SK-N-MC (cell line): ENCODE data around the gene ETDC.

ENCODE experiments used
- EZH2 ChIP-seq: fragments of 200-600 bp; sonication (generic); IDR thresholded peaks from one replicate; pipeline ENCODE4 v1.6.1; 2017; ENCODE audit warnings: antibody characterized with exemption
- FOXP2 ChIP-seq: optimal IDR thresholded peaks from 2 replicates; pipeline ENCODE3; 2011; ENCODE audit warnings: mild to moderate bottlenecking, moderate library complexity; ENCODE audit not compliant: insufficient read depth; ENCODE audit errors: extremely low read length, control extremely low read depth
- POLR2AphosphoS5 ChIP-seq: IDR thresholded peaks from 2 replicates; pipeline ENCODE4 v1.6.1; 2012; ENCODE audit warnings: mild to moderate bottlenecking, low read depth, low read length, borderline replicate concordance

DNA sequence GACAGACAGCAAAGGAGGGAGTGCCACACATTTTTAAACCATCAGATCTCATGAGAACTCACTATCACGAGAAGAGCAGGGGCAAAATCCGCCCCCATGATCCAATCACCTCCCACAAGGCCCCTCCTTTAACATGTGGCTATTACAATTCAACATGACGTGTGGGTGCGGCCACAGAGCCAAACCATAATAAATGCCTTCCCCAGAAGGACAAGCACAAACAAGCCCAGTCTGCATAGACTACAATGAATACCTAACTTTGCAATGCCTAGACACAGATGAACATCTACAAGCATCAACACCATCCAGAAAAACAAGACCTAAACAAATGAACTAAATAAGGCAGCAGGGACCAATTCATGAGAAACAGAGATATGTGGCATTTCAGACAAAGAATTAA, 45.1 kb upstream of the ETDC start:
- no peak for TF ChIP-seq EZH2
- TF ChIP-seq POLR2AphosphoS5: no peak
- TF ChIP-seq FOXP2: no peak
